Stimulated activated CD4-positive, alpha-beta T cell treated with anti-CD3 and anti-CD28 coated beads, Interleukin-15, amount 100 ng/mL, for 24 hours (primary cell): ENCODE results near the gene ORMDL2.

Source experiments
- DNase-seq: peaks from one replicate; pipeline ENCODE4 v3.0.0-alpha.2; 2020

Gene ORMDL2

GRCh38 chr12:55817345-55818139 lies at the start of gene ORMDL2, which contains the start of gene SARNP:
Gene ORMDL2 (plus strand): TSS chr12:55818041. CDS start chr12:55819000, 959 bp downstream.
Gene SARNP (minus strand): TSS chr12:55817724. CDS start chr12:55817701, 23 bp downstream.
- peak; percentile 96 for DNase-seq

- no peak for DNase-seq
Observed at GRCh38 chr12:55771736-55772135, 46.1 kb upstream of the ORMDL2 start.

GRCh38 chr12:55777856-55778255 lies 40.0 kb upstream of the ORMDL2 start:
- no peak for DNase-seq

GRCh38 chr12:55780685-55781084 lies 37.2 kb upstream of the ORMDL2 start:
- DNase-seq, result no peak

- no peak for DNase-seq
Observed at GRCh38 chr12:55788546-55788945, 29.3 kb upstream of the ORMDL2 start.

- no peak for DNase-seq
Observed at GRCh38 chr12:55789171-55789570, 28.7 kb upstream of the ORMDL2 start.

GRCh38 chr12:55789893-55790292 lies 27.9 kb upstream of the ORMDL2 start:
- DNase-seq, result no peak

- DNase-seq, result no peak
Observed at GRCh38 chr12:55795950-55796349, 21.9 kb upstream of the ORMDL2 start.

- no peak for DNase-seq
Observed at GRCh38 chr12:55797068-55797467, 20.8 kb upstream of the ORMDL2 start.

GRCh38 chr12:55797550-55797949 lies 20.3 kb upstream of the ORMDL2 start:
- no peak for DNase-seq

GRCh38 chr12:55806982-55807381 lies 10.9 kb upstream of the ORMDL2 start:
- no peak for DNase-seq

GRCh38 chr12:55809274-55809673 lies 8.6 kb upstream of the ORMDL2 start:
- no peak for DNase-seq

- no peak for DNase-seq
Observed at GRCh38 chr12:55812088-55812487, 5.8 kb upstream of the ORMDL2 start.

GRCh38 chr12:55814257-55814656 lies 3.6 kb upstream of the ORMDL2 start:
- DNase-seq, result no peak

GRCh38 chr12:55815473-55815872 lies 2.4 kb upstream of the ORMDL2 start:
- no peak for DNase-seq

- DNase-seq, result no peak
Observed at GRCh38 chr12:55816881-55817344, 928 bp upstream of the ORMDL2 start.

- no peak for DNase-seq
Observed at GRCh38 chr12:55818140-55818728, 393 bp downstream of the ORMDL2 start.

GRCh38 chr12:55818886-55819285 lies 1.0 kb downstream of the ORMDL2 start:
- no peak for DNase-seq

GRCh38 chr12:55820679-55821078 lies 2.8 kb downstream of the ORMDL2 start:
- DNase-seq, result no peak

- DNase-seq, result no peak
Observed at GRCh38 chr12:55822228-55822627, 4.4 kb downstream of the ORMDL2 start.

- no peak for DNase-seq
Observed at GRCh38 chr12:55823419-55823818, 5.6 kb downstream of the ORMDL2 start.

- peak; percentile 24 for DNase-seq
Observed at GRCh38 chr12:55824726-55825125, 6.9 kb downstream of the ORMDL2 start.

GRCh38 chr12:55827806-55828205 lies 10.0 kb downstream of the ORMDL2 start:
- no peak for DNase-seq

- DNase-seq, result no peak
Observed at GRCh38 chr12:55828357-55828756, 10.5 kb downstream of the ORMDL2 start.
